IPS-NIHi7 (cell line): ENCODE measurements around the gene PCMTD2.

Experiments used
- DNase-seq: peaks from one replicate; pipeline ENCODE4 v3.0.0; 2012; ENCODE audit warnings: mixed read lengths; ENCODE audit errors: extremely low spot score

Gene PCMTD2

DNA sequence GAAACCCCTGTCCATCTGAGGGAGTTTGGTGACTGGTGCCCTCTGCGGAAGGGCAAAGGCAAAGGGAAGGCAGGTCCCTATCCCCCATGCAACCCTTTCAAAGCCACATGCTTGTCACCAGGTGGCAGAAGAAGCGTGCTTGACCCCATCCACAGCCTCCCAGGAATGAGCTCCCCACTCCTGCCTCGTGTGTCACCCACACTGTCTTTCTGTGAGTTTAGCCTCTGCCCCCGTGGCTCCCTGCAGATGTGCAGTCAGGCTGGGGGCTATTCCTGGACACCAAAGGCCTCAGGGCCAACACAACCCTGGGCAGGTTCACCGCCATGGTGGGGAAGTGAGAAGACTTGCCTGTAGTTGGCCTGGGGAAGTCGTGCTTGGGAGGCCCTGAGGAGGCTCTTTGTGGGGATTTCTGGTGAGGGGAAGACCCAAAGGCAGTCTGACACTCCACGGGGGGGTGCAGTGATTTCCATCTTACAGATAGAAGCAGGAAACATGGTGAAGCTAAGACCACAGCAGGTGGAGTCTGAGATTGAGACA lies 16.6 kb upstream of the PCMTD2 start:
- DNase-seq: no peak

DNA sequence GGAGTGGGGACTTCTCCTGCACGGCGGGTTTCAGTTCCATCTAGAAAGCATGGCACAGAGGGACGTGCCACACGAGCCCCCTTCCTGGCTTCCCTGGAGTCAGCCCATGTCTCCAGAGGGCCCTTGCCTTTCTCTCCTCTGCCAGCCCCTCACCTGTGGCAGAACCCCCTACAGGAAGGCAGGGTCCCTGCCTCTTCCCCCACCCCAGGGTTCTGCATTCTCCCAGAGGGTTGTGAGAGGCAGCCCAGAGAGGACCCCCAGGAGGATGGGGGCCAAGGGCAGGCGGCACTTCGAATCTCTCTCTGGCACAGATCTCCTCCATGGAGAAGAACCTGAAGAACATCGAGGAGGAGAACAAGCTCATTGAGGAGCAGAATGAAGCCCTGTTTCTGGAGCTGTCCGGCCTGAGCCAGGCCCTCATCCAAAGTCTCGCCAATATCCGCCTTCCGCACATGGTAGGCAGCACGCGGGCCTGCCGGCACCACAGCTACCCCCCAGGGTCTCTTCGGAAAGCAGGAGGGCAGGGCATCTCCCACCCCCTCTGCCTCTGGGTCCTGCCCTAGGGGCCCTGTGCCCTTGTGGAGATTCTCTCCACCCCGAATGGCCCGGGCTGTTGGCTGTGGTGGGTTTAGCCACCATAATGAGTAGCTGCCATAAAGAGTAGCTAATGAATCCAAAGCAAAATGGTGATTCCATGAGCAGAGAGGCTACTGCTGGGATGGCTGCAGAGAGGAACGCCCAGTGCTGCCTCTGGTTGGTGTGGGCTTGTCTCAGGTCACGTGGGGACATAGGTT lies 15.9 kb upstream of the PCMTD2 start:
- DNase-seq: no peak

DNA sequence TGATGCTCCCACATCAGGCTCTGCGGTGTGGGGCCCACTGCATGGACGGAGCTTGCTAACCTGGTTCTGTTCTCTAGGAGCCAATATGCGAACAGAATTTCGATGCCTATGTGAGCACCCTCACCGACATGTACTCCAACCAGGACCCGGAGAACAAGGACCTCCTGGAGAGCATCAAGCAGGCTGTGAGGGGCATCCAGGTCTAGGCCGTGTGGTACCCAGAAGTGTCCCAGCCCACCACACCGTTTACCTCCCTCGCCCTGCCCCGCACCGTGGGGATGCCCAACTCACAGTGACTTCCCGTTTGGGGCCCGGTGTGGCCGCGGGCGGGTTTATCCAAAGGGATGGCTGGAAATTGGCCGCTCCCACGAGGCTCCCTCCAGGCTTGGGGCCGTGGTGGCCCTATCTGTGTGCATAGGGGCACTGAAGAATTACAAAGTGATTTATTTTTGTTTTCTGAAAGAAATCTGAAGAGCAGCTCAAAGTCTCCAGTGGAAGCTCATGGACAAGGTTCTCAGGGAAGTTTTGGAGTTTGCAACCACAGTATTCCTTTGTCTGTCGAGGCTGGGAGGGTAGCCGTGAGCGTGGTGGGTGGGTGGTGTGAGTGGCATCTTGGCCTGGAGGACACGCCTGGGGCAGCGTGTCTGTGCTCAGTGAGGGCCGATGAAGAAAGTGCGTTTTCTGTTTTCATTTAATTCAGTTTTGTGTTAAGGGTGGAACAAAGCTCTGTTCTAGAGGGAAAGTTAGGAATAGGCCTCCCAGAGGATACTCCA lies 15.1 kb upstream of the PCMTD2 start:
- DNase-seq: no peak

DNA sequence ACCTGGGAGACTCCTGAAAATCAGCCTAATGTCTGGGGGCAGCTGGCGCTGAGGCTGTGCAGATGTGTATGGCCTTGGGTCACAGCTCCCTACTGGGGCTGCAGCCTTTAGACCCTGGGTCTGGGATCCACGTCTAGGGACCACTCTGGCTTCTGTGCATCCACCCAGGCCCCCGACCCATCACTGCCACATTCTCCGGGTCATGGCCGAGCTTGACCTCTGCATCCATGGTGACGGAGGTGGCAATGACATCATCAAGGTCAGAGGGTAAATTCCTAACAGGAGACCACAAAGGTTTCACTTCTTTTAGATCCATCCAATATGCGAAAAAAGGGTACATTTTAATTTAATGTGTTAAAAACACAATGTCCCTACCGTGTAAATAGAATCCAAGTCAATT lies 14.5 kb upstream of the PCMTD2 start:
- DNase-seq: no peak

DNA sequence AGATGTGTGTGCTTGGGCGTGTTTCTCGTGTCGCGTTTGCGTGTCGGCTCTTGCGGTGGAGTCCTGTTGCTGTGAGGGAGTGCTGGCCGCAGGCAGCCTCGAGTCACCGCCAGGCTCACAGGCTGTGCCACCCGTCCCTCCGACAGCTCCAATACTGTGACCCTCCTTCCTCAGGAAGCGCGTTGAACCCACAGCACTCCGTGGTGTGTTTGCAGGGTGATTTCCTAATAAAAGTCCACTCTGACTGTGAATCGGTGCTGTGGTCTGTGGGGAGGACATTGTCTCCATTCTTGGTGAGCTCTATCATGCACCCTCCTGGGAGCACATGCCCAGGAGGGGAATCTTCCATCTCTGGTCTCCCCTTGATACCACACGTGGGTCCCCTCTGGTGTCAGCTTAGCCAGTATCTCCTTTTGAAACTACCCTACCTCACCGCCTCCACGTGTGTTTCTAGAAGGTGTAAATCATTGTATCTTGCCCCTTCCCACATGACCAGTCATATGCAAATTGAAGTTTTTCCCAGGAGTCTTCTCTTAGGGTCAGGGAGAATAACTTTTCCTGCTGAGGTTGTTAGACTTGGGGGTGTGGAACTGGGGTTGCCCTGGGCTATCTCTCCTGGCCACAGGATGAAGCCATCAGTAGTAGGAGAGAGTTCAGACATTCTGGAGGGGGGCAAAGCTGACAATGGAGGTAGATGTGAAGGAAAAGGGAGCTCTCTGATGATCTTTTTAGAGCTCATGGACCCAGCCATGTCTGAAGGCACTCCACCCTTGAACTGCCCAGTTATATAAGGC lies 13.3 kb upstream of the PCMTD2 start:
- no peak for DNase-seq

DNA sequence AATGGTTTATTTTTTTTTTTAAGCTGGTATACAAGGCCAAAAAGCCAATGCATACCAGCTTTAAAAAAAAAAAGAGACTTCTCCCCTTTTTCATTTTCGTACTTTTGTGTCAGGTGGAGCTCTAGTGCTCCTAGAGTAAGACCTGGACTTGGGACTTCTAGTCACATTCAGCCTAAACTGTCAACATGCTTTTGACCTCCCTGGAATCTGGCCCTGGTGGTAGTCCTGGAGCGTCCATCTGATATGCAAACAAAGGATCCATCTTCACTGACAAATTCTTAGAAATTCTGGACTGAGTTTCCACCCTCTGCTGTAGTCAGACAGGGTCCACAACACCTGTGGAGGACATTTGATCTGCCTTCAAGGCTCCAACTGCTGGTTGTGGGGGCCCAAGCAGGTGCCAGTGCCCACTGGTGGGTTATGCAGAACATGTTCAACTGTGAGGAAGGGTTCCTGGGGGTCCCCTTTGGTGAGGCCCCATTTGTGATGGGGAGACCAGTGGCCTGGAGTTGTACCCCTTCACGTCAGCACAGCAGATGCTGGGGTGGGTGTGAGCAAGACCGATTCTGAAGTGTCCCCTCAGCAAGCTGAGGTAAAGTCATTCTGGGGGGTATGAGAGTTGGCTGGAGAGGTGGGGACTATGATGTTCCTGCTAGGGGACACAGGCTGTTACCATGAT lies 12.6 kb upstream of the PCMTD2 start:
- no peak for DNase-seq

DNA sequence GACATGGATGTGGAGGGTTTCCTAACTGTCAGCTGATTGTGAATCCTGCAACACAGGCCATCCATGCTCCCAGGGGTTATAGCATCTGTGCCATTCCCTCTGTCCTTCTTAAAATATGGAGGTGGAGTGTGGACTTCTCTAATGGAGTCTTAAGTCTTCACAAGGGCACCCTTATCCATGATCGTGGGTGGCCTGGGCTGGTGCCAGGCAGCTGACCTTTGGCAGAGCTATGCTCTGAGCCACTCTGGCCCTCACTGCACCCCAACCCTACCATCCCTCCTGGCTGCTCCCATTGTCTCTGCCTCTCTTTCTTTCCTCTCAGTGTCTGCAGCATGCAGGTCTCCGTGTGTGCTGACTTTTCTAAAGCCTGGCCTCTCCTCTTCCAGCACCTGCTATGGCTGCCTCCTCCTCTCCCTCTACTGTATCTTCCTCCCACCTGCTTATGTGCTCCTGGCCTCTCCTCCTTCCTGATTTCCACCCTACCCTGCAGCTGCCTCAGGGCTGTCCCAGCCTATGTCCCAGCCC lies 11.2 kb upstream of the PCMTD2 start:
- no peak for DNase-seq

DNA sequence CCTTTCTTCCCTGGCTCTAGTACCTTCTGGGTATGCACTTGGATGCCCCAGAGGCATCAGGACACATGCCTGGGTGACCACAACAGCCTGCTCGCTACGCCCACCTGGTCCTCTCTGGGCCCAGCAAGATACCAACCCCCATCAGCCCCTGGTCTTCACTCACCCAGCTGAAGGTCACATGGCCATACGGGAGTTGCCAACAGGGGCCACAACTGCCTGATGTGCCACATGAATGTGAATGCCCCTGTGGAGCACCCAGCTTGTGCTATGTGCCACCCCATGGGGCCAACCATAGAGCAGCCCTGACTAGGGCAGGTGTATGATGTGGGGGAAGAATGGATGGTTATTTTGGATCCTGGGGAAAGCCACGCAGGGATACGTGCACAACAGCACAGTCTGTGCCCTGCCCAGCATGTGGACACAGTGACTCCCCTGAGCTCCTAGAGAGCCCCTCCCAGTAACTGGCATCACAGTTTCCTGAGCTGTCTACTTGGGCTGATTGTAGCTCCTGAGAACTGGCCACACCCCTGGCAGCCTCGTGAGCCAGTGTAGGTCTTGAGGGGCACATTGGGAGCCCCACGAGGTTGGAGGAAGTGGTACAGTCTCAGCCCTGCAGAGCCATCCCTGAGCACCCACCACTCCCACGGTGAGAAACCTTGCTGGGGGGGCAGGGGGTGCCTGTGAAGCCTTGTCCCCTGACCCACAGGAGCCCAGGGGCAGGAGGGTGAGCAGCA lies 10.5 kb upstream of the PCMTD2 start:
- DNase-seq: no peak

DNA sequence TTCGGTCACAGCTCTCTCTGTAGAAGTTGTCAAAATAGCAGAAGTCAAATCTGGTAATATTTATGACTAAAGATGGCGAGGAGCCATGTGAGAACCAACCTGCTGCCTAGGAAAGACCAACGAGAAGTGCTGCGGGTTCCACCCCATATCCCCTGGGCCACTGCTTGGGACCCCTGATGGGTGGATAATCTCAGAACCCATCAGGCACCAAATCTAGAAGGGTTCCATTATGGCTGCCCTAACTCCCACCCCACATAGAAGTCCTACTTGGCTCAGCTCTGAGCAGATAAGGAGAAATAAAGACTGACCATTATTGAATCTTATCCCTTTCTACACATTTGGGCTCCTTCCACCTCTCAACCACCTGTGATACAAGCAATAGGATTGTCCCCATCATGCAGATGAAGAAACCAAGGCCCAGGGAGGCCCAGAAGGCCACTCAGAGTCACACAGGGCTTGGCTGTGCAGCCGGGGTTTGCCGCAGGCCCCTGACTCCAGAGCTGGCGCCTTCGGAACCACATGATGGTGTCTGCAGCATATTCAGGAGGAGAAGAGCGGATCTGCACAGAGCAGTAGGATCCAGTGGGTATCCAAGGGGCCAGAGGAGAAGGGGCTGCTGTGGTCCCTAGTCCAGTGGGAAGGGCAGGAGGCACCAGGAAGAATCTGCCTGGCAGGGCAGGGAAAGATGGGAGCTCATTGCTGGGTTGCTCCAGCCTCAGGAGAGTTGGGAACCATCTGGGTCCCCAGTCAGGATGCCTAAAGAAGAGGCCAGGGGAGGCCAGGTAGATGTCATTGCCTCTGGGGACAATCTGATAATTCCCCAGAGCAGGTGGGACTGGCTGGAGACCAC lies 9.6 kb upstream of the PCMTD2 start:
- no peak for DNase-seq

DNA sequence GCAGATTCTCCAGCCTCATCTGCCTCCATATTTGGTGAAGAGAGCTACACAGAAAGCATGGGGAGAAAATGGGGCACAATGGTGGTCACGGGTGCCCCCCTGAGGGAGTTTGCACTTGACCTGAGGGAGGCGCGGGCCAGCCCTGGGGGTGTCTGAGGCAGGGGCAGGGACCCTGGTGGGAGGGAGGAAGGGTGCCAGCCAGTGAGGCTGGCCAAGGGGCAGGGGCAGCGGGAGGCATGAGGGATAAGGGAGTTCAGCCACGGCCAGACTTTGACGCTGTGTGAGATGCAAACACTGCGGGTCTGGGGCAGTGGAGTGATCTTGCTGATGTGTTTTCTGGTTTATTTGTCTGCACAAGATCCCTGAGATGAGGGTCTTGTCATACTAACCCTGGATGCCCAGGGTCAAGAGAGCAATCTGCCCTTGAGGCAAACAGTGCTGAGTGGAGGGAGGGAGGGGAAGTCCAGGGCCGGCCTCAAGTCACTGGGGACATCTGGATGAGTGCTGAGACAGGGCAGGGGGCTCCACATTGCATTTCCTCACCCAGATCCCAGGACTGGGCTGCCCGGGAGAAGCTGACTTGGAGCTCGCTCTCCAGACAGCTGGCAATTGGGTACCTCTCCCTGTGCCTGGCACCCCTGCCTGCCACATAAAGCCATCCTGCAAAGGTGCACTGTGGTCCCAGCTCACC lies 8.8 kb upstream of the PCMTD2 start:
- no peak for DNase-seq

DNA sequence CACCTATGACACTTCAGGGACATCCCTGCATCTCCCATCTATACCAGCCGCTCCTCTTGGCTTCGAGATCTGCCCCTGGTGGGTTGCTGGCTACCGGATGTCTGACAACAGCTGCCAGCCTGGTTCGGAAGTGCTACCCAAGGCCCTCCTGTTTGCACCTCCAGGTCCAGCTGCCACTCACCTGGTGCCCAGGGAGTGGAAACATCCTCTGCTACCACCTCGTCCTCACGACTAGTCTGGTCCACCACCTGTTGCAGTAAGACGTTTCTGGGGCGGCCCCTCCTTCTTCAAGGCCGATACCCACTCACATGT lies 8.3 kb upstream of the PCMTD2 start:
- no peak for DNase-seq

DNA sequence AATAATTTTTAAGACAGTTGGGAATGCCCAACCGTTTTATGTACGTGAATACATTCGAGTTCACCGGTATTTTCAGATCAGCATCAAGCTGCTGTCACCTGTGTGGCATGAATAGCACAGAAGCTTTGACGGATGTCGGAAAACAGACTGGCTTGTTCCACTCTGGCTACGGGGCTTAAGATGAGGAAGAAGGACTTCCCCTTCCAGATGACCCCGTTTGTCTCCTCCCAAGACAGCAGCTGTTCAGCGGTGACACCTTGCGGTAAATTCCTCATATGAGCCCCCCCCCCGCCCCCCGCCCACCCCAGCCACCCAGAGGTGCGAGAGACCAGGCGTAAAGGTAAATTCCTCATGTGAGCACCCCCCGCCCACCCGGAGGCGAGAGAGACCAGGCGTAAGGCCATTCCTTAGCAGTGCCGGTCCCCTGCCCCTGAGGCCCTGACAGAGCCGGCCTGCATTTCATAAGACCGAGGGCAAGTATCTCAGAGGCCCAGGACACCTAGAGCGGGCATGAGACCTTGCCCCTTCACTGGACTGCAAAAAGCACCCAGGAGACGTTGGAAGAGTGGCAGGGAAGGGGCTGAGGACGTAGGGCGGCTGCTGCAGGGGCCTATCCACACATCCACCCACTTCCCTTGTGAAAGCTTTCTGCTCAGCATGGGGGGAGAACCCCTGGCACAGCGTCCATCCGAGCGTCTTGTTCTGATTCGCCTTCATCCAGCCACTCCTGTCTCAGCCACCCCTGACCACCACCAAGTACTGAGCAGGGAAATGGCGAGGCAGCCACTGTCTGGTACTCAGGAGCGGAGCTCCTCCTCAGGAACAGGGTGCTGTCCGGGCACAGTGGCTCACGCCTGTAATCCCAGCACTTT lies 7.3 kb upstream of the PCMTD2 start:
- no peak for DNase-seq

DNA sequence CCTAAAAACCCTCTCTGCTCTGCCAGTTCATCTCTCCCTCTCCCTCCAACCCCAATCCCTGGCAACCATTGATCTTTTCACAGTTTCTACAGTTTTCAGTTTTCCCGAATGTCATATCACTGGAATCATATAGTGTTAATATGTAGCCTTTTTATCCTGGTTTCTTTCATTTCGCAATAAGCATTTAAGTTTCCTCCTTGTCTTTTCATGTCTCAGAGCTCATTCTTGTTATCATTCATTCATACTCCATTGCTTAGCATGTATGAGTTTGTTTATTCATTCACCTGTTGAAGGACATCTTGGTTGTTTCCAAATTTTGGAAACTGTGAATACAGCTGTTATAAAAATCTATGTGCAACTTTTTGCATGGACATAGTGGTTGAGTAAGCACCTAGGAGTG lies 5.5 kb upstream of the PCMTD2 start:
- DNase-seq: no peak

DNA sequence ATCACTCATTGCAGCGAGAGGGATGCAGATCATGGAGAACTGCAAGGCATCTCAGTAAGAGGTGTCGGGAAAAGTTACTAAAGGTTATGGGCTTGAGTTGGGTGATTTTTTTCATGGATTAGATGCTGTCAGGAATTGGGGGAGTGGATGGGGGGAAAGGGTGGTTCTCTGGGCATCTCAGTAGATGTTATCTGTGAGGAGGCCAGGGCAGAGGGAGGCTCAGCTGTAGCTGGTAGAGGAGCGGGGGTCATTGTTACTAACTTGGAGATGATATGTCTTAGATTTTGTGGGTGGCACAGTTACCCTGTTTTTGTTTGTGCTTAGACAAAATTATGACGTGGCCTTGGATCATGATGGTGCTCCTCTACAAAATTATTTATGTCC lies 2.6 kb upstream of the PCMTD2 start:
- DNase-seq: no peak

DNA sequence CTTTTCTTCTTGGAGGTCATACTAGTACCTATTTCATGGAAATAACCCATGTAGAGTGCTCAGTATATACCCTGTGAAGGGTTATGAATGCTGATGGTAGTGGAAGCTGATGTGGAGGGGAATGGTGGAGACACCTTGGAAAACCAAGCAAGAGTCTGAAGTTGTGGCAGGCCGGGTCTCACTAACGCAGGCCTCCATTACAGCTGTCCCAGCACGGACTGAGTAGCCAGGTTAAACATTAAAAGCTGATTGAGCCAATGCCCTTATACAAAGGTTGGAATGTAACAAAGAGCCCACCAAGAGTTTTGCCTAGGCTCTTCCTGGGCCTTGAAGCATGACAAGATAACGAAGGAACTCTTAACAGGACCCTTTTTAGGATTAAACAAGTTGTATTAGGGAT lies 2.1 kb upstream of the PCMTD2 start:
- no peak for DNase-seq

DNA sequence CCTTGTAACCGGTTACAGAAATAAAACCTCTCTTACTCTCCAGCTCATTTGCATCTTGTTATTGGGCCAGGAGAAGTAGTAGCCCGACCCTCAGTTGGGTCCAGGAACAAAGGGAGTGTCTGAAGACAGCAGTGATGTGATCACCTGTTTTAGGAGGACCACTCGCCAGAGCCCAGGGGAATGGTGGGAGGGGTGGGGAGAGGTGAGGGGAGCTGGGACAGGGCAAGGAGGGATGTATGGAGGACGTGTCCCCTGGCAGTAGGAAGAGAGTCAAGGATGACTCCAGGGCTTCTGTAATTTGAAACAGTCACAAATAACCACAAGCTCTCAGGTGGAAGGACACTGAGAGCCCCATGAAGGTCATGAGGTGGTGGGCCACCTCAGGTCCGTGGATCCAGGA lies 1.4 kb upstream of the PCMTD2 start:
- DNase-seq: peak; percentile 7

DNA sequence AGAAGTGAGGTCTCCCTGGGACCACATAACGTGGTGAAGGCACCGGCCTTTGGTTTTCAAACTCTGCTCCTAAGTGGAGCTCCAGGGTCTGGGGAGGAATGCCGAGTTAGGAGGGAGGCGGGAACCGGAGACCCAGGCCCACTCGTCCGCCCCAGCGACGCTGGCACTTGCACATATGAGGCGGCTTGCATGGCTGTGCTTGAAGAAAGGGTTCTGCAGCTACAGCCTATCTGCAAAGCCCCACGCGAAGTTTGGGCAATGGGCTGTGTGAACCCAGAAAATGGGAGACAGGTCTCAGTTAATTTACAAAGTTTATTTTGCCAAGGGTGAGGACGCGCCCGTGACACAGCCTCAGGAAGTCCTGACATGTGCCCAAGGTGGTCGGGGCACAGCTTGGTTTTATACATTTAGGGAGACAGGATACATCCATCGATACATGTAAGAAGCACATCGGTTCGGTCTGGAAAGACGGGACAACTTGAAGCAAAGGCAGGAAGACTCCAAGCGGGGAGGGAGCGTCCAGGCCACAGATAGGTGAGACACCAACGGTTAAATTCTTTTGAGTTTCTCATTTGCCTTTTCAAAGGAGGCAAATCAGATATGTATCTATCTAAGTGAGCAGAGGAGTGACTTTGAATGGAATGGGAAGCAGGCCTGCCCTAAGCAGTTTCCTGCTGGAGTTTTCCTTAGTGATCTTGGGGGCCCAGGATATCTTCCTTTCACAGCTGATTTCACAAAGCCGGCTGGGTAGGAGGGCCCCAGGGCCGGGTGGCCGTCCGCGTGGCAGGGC lies 782 bp upstream of the PCMTD2 start:
- DNase-seq: peak; percentile 8
